Stimulated activated CD4-positive, alpha-beta T cell treated with anti-CD3 and anti-CD28 coated beads, Interleukin-4, amount 100 ng/mL, for 24 hours (primary cell): ENCODE results near the gene PDZD4.

Source experiments
- DNase-seq: peaks from one replicate; pipeline ENCODE4 v3.0.0-alpha.2; 2020

The PDZD4 gene, protein sequence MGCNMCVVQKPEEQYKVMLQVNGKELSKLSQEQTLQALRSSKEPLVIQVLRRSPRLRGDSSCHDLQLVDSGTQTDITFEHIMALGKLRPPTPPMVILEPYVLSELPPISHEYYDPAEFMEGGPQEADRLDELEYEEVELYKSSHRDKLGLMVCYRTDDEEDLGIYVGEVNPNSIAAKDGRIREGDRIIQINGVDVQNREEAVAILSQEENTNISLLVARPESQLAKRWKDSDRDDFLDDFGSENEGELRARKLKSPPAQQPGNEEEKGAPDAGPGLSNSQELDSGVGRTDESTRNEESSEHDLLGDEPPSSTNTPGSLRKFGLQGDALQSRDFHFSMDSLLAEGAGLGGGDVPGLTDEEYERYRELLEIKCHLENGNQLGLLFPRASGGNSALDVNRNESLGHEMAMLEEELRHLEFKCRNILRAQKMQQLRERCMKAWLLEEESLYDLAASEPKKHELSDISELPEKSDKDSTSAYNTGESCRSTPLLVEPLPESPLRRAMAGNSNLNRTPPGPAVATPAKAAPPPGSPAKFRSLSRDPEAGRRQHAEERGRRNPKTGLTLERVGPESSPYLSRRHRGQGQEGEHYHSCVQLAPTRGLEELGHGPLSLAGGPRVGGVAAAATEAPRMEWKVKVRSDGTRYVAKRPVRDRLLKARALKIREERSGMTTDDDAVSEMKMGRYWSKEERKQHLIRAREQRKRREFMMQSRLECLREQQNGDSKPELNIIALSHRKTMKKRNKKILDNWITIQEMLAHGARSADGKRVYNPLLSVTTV

DNA sequence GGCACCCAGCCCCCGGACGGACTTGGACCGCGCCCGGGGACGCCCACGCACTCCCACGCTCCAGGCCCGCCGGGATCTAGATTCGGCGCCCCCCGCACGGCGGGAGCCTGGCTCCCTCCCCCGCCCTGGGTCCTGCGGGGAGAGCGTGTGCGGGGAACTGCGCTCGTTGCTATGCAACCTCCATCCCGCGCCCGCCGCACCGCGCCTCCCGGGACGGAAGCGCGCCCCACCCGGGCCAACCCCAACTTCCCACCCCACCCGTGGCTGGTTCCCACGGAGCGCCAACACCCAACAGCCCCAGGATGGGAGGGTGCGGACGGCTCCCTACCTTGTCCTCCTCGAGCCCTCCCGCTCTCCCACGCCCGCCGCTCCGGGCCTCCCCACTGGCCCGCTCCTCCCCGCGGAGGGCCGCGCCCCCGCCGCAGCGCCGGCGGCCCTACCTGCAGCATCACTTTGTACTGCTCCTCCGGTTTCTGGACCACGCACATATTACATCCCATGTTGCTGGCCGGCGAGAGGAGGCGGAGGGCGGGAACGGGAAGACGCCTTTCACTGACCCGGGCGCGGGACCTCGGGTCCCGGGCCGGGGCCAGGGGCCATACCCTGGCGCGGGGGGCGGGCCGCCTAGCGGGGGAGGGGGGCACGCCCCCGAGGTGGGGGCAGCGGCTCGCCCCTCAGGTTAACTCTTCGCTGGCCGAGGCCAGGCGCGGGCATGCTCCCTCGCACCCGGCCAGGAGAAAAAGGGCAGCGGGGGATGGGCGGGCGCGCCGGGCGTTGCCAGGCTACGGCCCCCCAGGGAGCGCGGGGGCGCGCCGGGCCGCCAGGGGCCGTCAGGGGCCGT lies at the start of gene PDZD4:
Gene PDZD4, minus strand, starts transcription at position 746 of the 841 bp plus-strand sequence. Its CDS starts 246 bp downstream, at position 500.
- DNase-seq = no peak

DNA sequence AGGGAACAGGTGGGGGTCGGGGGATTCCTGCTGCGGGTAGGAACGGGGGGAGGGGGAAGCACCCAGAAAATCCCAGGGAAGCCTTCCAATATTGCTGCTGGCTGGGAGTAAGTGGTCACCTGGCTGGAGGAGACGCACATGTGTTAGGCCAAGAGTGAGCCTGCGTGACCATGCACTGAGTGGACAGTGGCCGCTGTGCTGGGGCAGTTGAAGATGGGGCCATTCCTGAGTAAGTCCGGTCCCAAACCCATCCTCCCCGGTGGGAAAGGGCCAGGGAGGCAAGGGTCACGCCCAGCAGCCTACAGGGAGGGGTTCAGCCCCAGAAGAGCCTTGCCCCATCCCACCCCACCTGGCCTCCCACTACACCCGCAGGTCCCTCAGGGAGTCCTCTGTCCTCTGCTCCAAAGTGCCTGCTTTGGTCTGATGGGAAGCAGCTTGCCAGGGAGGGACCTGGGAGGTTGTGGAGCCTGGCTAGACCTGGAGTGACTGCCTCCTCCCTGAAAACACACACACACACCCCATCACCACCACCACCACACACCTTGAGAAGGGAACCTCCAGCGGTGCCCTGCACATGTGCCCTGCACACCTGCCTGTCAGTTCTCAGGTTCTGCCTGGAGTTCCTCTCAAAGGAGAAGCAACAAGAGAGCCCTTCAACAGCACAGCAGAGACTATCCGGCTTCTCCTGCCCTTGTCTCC lies 49.5 kb upstream of the PDZD4 start:
- DNase-seq = no peak

DNA sequence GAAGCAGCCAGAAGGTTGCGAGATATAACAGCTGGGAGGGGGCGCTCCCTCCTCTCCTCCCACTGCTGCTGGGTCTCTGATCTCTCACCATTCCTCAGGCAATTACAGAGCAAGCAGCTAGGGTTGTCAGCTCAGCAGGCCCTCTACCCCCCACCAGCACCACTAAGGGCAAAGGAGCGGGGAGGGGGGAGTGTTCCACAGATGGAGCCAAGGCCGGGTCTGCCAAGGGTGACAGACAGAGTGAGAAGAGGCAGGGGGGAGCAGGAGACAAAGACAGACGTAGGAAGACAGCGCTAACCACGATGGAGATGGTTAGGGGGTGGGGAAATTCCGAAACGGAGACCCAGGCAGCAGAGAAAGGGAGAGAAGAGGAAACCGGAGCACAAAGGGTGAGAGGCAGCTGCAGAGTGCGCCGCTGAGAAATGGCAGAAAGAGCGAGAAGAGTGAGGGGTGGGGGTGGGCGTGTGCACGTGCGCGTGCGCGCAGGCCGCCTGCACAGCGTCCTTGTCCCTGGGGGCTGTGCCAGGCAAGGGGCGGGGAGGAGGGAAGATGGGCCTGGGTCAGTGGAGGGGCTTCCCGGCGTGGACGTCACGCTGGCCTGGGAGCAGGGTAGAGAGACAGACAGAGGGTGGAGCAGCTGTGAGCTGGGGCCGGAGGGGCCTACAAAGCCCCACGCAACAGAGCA lies 48.8 kb upstream of the PDZD4 start:
- peak; percentile 27 for DNase-seq

DNA sequence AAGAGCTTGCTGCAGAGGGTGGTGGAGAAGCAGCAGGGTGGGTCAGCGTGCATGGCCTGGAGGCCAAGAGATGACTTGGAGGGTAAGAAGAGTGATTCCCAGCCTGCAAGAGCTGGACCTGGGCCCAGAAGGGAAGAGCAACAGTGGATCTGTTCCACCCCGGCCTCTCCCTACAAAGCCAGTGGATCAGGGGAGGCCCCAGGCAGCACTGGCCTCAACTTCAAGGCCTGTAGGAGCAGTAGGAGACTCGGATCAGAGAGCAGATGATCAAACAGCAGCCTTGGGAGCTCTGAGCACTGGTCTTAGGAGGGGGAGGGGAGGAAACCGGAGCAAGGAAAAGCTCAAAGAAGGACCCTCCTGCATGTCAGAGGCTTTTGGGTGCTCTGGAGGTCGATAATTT lies 48.0 kb upstream of the PDZD4 start:
- no peak for DNase-seq

DNA sequence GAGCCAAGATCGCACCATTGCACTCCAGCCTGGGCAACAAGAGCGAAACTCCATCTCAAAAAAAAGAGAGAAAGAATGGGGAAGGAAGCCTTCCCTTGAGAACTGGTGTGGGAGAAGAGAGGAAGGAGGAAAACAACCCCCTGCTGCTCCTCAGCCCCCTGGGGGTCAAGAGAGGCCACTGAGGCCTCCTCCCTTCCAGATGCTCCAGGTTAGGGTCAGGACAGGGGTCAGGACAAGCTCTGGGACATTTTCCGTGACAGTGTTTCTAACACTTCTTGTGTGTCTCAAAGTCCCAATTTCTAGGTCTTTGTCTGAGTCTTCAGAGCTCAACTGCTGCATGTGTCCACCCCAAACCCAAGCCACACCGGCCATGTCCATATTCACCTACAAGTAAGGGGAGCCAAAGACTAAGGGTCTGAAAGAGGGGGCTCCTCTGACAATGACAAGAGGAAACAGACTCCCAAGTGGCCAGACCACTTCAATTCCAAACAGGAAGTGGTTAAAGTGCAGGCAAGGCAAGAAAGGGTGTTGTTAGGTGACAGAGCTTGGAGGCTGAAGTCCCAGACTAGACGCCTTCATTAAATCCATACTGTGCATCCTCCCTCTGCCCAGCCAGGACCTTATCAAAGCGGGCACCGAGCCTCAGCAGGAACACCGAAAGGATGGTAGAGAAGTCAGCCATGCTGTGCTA lies 47.4 kb upstream of the PDZD4 start:
- no peak for DNase-seq

DNA sequence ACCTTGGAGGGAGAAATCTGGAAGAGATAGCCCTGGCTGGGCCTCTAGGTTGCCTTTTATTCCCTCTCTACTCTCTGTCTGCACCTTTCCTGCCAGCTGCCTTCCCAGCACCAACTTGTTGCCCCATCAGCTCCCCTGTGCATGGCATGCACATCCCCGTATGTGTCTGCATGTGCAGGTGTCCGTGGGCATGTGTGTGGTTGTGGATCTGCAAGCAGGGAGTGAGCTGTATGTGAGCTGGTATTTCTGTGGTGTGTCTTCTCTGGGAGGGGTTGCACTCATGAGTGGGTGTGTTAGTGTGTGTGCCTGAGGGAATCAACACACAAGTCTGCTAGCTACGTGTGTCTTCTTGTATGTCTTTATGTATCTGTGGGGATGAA lies 45.8 kb upstream of the PDZD4 start:
- DNase-seq = no peak

DNA sequence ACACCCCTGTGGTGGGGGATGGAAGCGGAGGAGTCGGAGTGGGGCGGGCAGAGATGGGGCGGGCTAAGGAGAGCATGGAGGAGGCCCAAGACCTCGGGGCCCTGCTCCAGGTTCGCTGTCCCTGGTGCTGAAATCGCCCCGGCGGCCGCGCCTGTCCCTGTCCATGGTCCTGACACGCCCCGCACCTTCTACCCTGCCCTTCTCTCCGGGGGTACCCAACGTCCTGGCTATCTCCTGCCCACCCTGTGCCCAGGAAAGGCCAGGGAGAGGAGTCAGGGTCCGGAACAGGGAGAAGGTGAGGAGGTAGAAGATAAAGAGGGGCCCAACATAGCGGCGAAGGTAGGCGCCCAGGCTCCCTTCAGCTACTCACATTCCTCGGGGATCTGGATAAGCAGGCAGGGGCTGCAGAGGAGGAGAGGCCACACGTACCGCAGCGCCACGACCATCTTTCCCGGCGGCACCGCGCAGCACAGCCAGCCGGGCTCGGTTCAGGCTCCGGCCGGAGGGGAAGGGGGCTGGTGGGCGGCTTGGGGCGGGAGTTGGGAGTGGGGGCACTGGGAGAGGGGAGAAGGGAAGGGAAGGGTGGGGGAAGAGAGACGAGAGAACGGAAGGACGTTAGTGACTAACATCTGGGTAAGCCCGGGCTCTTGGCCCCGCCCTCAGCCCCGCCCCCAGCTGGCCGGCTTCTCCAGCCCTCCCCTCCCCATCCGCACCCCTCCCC lies 45.2 kb upstream of the PDZD4 start:
- peak; percentile 63 for DNase-seq

DNA sequence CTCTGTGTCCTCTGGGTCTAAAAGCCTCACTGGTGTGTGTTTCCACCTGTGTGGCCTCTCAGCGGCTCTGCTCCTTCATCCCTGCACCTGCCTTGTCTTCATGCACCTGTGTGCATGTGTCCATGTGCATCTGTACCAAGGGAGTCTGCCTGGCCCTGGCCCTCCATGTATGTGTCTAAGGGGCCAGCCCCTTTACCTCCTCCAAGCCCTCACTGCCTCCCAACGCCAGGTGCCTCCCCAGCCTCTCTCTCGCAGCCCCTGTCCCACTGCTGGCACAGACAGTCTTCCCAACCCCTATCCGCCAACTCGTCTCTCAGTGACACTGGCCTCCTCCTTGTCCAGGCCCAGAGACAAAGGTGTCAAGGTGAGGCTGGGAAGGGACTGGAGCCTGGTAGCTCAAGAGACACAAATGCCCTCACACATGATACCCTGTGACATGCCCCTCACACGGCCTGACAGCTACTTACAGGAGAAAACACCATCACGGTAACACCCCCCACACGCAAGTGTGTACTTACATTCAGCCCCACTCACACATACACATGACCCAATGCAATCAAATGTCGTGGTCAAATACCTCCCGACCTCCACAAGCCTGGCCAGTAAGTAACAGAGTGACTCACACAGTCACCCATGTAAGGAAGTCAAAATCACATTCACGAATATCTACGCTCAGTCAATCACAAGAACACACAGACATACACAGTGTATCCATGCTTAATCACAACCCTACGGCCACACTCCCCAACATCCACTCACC lies 44.2 kb upstream of the PDZD4 start:
- no peak for DNase-seq

DNA sequence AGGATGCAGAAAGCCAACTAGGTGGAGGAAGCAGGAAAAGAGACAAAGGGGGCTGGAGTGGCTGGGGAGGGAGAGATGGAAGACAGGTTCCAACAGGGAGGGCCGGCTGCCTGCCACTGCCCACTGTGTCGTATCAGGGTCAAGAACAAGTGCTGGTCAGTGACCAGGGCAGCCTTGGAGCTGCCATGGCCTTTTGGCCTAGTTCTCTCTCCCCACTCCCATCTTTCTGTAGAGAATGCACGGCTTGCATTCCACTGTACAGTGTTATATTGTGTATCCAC lies 43.7 kb upstream of the PDZD4 start:
- DNase-seq = no peak

DNA sequence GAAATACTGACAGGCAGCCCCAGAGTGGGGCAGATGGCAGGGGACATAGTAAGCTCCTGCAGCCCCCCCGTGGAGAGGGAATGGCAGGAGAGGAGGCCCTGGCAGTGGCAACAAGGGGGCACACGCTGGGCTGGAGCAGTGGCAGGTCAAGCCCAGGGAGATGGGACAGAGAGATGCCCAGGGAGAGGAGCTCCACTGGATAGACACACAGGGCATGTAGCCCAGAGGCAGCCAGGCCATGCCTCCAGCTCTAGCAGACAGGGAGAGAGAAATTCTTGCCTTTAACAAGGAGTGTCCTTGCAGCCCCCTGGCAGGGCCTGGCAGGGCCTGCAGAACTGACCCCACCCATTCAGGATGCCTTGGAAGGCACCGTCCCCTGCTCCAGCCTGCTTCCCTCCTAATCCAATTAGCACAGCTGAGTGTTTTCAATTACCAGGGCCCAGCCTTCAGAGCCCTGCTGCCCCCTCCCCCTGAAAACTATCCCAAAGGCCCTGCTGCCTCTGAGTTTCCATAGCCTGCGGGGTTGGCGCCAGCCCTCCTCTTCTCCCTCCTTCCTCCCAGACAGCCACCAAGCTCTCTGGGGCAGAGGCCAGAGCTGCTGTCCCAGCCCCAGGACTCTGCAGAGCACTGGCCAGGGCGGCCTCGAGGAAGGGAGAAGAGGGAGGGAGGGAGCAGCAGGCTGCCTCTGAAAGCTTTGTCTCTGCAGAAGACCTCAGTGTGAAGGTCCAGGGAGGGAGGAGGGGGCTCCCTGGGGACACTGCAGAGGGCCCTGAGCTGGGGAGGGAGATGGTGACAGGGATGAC lies 43.1 kb upstream of the PDZD4 start:
- DNase-seq = no peak

DNA sequence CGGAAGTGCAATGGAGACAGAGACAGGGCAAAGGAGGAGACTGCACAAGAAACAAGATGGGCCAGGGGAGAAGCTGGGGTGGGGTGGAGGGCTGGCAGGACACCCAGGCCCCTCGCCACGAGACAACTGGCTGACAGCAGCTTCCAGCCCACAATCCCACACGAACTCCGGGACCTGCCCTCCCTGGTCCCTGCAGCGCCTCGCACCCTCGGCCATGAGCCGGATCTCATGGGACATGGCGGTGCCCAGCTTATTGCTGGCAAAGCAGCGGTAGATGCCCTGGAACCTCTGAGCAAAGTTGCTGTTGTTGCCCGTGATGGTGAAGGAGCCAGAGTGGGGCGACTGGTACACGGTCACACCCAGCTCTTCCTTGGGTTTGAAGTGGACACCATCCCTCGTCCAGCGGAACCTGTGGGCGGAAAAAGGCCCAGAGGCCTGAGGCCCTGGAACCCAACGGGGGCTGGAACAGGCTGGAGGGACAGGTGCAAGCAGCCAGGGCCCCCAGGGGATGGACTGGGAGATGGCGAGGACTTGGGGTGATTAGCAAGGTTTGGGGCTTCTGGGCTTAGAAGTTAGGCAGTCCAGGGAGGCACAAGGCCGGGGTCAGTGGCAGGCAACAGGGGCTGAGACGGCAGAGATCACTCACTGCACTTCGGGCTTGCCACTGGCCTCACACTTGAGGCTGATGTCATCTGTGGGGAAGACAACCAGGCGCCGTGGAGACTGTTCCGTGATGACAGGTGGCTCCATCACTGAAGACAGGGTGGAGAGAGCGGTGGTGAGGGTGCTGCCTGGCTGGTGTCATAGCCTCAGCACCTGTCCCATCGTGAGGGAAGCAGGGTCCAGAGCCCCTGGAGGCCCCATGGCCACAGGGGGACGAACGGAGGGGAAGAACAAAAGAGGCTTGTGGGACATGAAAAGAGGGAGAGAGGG lies 41.9 kb upstream of the PDZD4 start:
- no peak for DNase-seq

DNA sequence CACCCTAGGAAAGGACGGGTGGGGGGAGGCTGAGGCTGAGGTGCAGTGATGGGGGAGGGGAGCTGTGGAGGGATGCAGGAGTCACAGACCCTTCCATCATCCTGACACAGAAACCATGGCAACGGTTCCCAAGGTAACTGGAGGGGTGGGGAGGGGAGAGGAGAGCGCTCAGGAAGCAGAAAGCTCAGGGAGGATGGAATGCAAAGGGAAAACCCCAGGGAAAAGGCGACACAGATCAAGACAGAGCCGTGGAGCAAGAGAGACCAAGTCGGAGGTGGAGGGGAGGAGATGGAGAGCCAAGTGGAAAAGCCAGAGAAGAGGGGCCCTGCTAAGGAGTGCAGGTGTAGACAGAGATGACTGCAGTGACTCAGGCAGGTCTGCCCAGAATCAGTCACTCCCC lies 41.1 kb upstream of the PDZD4 start:
- no peak for DNase-seq

DNA sequence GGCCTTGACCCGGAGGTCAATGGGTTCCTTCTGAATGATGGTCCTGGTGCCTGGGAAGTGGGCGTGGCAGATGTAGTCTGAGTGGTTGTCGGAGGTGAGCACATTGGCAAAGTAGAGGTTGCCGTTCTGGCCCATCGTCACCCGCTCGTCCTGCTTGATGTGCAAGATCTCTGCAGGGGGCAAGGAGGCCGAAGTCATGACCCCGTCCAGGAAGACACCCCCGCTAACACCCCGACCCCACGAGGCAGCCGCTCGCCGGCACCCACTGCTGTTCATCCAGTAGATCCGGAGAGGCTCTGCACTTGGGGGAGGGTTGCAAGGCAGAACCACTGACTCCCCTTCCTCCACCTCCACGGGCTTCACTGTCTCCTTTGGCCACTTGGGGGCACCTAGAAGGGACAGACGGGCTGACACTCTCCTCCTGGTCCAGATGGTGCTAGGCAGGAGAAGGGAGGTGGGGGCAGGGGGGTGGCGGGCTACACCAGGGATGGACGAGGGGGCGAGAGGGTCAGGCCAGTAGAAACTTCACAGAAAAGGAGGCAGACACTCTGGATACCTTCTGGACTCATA lies 40.5 kb upstream of the PDZD4 start:
- DNase-seq = no peak

DNA sequence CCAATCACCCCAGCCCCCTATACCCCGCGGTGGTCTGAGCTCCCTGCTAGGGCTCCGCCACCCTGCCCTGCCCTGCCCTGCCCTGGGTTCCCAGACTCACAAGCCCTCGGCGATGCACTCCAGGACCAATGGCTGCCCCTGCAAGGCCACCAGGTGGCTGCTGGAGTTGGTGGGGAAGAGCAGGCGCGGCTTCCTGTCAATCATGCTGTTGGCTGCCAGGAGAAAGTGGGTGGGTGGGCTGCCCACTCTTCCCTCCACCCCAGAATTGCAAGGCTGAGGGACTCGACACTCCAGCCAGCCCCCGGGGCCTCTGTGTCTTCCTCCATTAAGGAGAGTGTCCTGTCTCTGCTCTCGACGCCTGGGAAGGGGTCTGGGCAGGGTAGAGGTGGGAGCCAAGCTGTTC lies 39.9 kb upstream of the PDZD4 start:
- no peak for DNase-seq

DNA sequence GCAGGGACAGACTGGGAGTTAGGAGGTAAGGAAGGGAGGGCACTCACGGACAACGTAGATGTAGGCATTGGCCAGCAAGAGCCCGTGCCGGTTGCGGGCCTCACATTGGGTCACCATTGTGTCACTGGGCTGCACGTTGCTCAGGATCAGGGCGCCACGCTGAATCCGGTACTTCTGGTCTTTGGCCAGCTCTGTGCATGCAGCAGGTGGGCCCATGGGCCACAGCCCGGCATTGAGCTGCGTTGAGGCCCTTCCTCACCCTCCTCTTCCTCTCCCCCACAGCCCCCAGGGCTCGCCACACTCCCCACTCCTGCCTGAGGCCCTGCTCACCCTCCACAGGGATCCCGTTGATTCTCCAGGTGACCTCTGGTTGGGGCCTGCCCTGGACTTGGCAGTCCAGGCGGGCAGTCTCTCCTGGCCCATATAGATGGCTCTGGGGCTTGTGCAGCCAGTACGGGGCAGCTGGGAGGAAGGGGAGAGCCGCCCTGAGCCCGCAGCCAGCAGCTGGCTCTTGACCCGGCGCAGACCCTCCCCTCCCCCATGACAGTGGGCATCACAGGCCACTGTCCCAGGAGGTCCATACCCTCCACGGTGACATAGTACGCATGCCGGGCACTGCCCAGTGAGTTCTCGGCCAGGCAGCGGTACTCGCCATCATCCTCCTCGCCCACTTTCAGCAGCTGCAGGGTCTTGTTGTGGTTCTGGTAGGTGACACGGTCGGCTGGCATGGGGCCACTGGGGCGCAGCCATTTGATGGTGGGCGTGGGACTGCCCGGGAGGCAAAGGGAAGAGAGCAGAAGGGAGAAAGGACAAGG lies 39.3 kb upstream of the PDZD4 start:
- no peak for DNase-seq

DNA sequence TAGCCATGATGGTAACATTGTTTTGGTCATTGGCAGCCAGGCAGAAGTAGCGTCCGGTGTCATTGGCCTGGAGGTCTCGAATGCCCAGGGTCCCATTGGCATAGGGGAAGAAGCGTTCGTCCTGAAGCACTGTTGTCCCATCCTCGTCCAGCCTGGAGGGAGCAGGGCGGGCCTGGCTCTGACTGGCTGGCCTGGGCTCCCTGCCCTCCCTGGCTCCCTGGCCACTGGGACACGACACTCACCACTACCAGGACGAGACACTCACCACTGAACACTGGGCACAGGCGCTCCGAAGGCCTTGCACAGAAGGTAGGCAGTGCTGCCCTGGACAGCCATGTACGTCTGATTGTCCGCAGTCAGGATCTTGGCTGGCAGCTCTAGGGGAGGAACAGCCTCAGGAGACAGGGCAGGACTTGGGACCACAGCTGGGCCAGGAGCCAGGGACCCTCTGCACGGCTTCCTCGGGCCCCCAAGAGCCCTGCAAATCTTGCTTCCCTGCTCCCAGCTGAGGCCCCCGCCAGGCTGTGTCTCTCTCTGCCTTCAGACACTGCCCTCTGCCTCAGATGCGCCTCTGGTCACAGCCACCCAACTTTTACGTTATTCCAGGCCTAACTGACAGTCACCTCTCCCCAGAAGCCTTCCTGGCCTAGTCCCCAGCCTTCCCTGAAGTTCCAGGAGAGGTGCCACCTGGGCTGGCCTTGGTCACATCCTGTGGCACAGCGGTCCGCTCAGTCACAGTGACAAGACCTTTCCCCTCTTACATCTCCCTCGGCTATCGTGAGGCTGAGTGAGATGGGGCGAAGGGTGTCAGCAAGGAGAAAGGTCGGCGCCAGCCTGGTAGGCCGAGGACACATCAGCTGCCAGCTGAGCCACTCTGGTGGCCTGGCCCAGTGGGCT lies 38.5 kb upstream of the PDZD4 start:
- no peak for DNase-seq
